Measurements from ENCODE around the gene OAS2.
A peak's percentile ranks its signal among the peaks of the same experiment; 100 is the strongest.

OAS2 gene

GRCh38 chr12:113043240-113043639, 64.9 kb downstream of the OAS2 start:
- no peak for TF ChIP-seq CTCF (IDR thresholded peaks at IDR 0.05; ENCODE audit: extremely low read depth, missing control alignments)
- no peak for DNase-seq (ENCODE audit: low spot score)

DNA sequence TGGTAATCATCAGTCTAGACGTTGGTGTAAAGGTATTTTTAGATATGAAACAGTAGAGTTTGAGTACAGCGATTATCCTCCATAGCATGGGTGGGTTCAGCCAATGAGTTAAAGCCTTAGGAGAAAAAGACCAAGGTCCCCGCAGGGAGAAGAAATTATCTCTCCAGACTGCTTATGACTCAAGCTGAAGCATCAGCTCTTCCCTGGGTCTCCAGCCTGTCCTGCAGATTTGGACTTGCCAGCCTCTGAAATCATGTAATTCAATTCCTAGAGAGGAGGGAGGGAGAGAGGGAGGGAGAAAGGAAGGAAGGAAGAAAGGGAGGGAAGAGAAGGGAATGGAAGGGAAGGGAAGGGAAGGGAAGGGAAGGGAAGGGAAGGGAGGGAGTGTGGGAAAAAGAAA, 66.2 kb downstream of the OAS2 start:
- no peak for TF ChIP-seq CTCF (IDR thresholded peaks at IDR 0.05; ENCODE audit: extremely low read depth, missing control alignments)
- no peak for DNase-seq (ENCODE audit: low spot score)

- TF ChIP-seq CTCF (IDR thresholded peaks at IDR 0.05; ENCODE audit: extremely low read depth, missing control alignments), result peak; percentile 69
- DNase-seq (ENCODE audit: low spot score), result peak; percentile 80
Observed at GRCh38 chr12:113048716-113049127, 70.4 kb downstream of the OAS2 start.

- DNase-seq (ENCODE audit: low spot score), result peak; percentile 63
- peak; percentile 31 for TF ChIP-seq CTCF (IDR thresholded peaks at IDR 0.05; ENCODE audit: extremely low read depth, missing control alignments)
Observed at GRCh38 chr12:113049976-113050742, 71.8 kb downstream of the OAS2 start.

GRCh38 chr12:113050795-113051194, 72.5 kb downstream of the OAS2 start:
- no peak for TF ChIP-seq CTCF (IDR thresholded peaks at IDR 0.05; ENCODE audit: extremely low read depth, missing control alignments)
- peak; percentile 23 for DNase-seq (ENCODE audit: low spot score)

- TF ChIP-seq CTCF (IDR thresholded peaks at IDR 0.05; ENCODE audit: extremely low read depth, missing control alignments), result no peak
Observed at GRCh38 chr12:113051759-113052158, 73.4 kb downstream of the OAS2 start.

GRCh38 chr12:113052326-113052725, 74.0 kb downstream of the OAS2 start:
- no peak for TF ChIP-seq CTCF (IDR thresholded peaks at IDR 0.05; ENCODE audit: extremely low read depth, missing control alignments)
- DNase-seq (ENCODE audit: low spot score), result peak; percentile 13

More at GRCh38 chr12:113051759-113052158, 73.4 kb downstream of the OAS2 start:
- no peak for DNase-seq (ENCODE audit: low spot score)

All from GM20000 (cell line).